ENCODE measurements around the gene KYNU.
"Not testable (repeated sequence)": the region's sequence is repeated elsewhere in the genome, so short reads cannot be mapped to it uniquely, and the experiment has no call there.

KYNU gene

DNA sequence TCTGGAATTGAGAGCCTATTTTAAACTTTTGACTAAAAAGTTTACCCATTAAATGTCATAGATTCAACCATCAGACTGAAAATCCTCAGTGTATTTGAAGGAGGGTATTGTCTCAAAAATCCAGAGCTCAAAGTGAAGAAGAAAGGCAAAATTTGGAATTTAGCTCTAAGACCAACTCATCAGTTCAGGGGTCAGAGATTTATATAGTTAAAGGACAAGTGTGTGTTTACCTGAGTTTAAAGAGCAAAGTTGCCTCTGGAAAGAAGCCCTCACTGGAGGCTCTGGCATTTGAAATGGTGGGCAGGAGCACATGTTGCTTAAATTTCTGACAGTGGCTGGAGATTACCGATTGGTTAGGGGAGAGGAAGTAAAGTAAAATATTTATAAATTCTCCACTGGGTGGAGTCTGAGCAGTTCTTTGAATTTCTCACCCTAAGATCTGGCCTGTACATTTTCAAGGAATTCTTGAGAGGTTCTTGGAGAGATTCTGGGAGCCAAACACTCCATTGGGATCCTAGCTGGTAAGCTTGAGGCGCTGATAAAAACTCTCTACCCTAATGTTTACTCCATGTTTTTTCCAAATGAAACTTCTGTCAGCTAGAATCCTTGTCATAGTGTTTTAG is at the start of gene KYNU:
Gene KYNU, plus strand, starts transcription at position 449 of the 623 bp plus-strand sequence. CDS start 7,704 bp downstream, outside the sequence.
- DNase-seq (ENCODE audit: low read depth) = no peak

DNA sequence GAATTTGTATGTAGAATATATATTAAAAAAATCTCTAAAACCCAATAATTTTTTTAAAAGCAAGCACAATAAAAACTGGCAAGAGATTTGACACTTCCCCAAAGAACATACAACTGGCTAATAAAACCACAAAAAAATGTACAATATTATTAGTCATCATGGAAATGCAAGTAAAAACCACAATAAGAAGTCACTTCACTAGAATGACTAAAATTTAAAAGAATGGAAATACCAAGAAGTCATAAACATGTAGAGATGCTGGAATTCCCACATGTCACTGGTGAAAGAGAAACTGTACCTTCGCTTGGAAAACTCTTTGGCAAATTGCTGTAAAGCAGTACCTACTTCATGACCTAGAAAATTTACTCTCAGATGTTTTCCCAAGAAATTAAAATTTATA is 43.4 kb upstream of the KYNU start:
- no peak for DNase-seq (ENCODE audit: low read depth)

DNA sequence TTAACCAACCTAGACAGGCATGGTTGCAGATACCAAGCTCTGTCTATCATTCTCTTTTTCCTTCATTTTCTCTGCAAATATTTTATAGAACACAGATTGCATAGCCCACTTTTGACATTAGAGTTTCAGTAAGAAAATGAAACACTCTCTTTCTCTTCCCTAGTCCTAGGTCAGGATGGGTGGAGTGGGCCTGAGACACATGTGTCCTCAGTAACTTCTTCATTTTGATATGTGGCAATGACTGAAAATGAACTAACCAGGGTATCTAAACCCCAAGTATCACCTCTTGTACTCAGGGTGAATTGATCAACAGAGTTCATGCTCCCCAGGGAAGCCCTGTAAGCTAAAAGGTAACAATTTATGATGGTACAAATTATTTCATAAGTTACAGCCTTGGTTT is 37.0 kb upstream of the KYNU start:
- DNase-seq (ENCODE audit: low read depth) = no peak

DNA sequence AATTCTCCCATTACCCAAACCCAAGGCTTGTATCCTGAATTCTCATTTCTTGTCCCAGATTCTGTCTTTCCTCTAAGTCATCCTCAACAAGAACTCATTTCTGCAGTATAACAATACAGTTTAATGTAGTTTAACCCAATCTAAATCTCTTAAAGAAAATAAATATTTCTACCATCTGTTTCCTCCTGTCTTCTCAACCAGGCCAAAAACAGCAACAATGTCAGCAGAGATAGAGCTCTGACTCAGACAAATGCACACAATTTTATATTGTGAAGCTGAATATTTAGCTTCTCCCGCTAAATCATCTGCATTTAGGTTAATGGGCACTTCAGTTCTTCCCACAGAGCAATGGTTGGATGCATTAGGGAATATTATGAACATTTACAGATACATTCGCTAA is 35.7 kb upstream of the KYNU start:
- DNase-seq (ENCODE audit: low read depth) = no peak

DNA sequence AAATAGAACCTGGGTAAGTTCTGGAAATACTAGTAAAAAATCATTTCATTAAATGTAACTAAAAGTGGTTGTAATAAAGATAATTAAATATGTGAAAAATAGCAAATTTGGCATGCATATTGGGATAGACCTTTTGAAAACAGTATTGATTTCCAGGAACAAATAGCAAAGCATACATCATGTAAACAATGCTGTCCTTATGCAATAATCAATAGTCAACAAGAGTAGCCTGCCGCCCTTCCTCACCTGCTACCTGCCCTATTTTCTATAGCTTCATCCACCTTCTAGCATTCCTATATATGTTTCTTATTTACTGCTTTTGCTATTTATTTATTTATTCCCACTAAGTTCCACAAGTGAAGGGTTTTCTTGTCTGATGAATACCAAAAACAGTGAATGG is 35.1 kb upstream of the KYNU start:
- DNase-seq (ENCODE audit: low read depth) = no peak

DNA sequence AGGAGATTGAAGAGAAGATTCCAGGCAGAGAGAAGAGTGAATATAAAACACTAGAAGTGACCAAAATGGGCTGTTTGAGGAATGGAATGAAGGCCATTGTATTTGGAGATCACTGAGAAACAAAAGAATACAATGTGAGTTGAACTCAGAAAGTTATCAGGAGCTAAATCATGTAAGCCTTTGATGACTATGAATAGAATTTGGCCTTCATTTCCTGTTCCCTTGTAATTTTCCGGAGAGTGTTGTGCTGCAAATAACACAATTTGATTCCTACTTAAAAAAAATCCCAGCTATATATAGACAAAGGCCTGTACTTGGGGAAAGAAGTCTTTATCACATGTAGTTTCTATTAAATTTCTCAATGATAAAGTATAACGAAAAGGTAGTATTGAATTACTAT is 33.7 kb upstream of the KYNU start:
- no peak for DNase-seq (ENCODE audit: low read depth)

DNA sequence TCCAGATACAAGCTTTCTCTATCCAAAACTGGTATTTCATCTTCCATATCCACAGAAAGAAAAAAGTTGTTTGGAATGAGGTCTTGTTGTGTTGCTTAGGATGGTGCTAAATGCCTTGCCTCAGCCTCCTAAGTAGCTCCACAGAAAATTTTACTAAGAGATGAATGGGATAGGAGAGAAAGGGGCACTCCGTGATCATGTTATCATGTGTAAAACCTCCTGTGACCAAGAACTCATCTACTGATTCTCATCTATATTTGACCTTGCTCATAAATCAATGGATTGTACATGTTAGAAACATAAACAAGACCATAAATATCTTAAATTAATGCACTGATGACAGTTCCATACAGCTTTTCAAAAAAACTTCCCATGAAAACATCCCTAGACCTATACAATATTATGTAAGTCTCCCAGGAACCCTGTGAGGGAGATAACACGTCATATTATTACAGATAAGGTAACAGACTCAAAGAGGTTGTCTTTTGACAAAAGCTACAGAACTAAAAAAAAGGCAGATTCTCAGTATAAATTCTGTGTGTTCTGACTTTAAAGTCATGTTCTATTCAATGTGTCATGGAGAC is 29.3 kb upstream of the KYNU start:
- DNase-seq (ENCODE audit: low read depth) = no peak

DNA sequence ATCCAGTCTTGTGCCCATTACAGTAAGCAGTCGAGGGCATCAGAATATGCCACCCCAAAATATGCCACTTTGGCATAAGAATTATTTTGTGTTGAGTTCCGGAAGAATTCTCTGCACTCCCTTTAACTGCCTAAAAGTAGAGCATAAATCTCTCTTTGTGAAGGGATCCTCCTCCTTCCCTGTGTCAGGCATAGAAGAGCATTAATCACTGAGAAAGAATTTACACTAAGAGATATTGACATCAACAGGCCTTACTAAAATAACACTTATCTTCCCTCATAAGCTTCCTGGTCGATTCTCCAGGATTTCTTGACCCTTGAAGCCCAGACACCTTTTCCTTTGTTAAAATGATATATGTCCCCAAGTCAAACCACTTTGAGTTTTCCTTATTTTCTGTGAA is 27.6 kb upstream of the KYNU start:
- no peak for DNase-seq (ENCODE audit: low read depth)

DNA sequence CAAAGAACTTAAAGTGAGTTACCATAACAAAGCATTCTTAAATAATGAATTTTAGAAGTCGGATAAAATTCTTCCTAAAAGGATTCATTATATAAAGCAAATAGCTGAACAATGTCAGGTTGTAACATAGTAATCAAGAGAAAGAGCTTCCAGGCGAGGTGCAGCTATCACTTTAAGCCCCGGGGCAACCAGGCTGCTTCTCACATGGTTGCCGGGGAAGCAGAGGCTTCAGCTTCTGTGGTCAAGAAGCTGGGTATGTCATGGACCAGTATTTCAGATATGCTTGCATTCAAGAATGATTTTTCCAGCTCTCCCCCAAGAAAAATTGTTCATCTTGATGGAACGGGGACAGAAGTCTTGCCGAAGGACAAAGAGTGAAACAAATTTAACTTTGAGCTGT is 23.6 kb upstream of the KYNU start:
- no peak for DNase-seq (ENCODE audit: low read depth)

GRCh38 chr2:142857256-142858164 is 20.0 kb upstream of the KYNU start:
- no peak for DNase-seq (ENCODE audit: low read depth)

GRCh38 chr2:142858961-142859360 is 18.5 kb upstream of the KYNU start:
- DNase-seq (ENCODE audit: low read depth) = no peak

DNA sequence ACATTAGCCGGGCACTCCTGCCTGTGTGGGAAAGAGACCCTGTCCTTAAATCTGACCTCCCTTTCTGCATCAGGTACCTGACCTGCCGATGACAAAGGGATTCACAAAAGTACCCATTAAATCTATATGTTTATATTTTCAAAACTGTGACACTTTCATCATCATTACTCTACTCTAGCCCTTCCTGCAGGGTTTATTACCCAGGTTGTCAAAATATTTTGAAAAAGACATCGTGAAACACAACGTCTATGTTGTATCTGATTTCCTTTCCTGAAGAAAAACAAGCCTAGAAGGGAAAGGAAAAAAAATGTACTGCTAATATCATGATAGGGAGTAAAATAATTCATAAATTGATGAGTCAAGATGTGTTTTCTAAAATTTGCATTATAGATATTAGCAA is 15.2 kb upstream of the KYNU start:
- no peak for DNase-seq (ENCODE audit: low read depth)

DNA sequence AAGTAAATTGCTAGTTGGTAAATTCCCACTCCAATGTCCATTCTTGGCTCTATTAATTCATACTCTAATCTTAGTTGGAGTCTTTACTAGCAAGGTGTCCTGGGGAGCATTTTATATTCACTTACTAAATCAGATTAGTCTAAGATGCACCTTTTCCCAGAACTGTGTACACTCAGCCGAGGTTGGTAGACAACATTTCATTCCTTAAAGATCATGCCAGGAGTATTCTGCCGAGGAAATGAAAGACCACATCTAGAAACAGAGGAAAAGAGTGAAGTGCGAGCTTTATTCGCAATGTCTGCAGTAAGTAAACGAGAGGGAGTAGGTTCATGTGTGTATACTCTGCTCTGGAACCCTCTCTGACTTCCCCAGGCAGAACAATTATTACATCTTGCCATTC is 14.6 kb upstream of the KYNU start:
- DNase-seq (ENCODE audit: low read depth) = no peak

GRCh38 chr2:142863485-142863961 is 13.9 kb upstream of the KYNU start:
- DNase-seq (ENCODE audit: low read depth) = no peak

DNA sequence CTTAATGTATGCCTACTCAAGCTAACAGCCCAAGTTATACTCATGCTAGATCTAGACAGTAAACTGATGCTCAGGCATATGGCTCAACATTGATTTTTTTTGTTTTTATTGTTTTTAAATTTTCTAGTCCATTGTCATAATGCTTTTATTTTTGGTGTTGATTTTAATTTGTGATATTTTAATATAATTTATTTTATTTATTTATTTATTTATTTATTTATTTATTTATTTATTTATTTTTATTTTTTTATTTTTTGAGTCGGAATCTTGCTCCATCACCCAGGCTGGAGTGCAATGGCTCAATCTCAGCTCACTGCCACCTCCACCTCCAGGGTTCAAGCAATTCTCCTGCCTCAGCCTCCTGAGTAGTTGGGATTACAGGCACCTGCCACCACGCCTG is 12.9 kb upstream of the KYNU start:
- DNase-seq (ENCODE audit: low read depth) = not testable (repeated sequence)

- DNase-seq (ENCODE audit: low read depth) = no peak
Measured at GRCh38 chr2:142865924-142866323, 11.5 kb upstream of the KYNU start.

- DNase-seq (ENCODE audit: low read depth) = no peak
Measured at GRCh38 chr2:142866426-142866825, 11.0 kb upstream of the KYNU start.

- DNase-seq (ENCODE audit: low read depth) = no peak
Measured at GRCh38 chr2:142867136-142867535, 10.3 kb upstream of the KYNU start.

GRCh38 chr2:142868229-142868762 is 9.2 kb upstream of the KYNU start:
- no peak for DNase-seq (ENCODE audit: low read depth)

DNA sequence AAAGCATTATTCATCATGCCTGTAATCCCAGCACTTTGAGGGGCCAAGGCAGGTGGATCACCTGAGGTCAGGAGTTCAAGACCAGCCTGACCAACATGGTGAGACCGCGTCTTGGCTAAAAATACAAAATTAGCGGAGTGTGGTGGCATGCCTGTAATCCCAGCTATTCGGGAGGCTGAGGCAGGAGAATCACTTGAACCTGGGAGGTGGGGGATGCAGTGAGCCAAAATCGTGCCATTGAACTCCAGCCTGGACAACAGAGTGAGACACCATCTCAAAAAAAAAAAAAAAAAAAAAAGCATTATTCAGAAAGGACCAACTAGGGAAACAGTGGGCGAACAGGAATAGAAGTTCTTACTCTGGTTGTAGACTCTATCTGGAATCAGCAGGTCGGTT is 8.4 kb upstream of the KYNU start:
- DNase-seq (ENCODE audit: low read depth) = not testable (repeated sequence)

GRCh38 chr2:142869461-142870106 is 7.9 kb upstream of the KYNU start:
- DNase-seq (ENCODE audit: low read depth) = no peak

DNA sequence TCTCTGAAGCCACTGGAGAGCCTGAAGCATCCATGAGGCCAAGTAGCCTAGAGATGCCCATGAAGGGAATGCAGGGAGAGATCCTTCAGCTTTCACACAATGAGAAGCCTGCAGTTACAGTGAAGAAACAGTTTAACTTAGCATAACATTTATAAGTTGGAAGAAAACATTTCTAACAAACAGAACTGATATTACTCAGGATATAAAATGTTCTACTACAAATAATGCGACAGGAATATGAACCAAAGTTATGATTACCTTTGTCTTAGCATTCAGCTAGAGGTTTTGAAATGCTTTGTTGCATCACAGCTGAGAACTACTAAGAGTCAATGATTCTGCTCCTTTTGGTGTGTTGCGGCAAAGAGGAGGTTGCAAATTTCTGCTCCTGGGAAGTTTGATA is 6.9 kb upstream of the KYNU start:
- DNase-seq (ENCODE audit: low read depth) = no peak
